ENCODE results near the gene SSX2B. TPM values are rescaled to one million over a fixed set of nuclear protein-coding genes. Genes with fewer than 3 reads are reported as not detected.
"Not testable (repeated sequence)": the region's sequence is repeated elsewhere in the genome, so short reads cannot be mapped to it uniquely, and the experiment has no call there.

The SSX2B gene
- not detected in 2 replicates for total RNA-seq

GRCh38 chrX:52750952-52751351 lies at the start of gene SSX2B:
Gene SSX2B (plus strand): TSS chrX:52751252. CDS start chrX:52752681, 1,429 bp downstream.
- intact Hi-C loops (cut with micrococcal nuclease): not testable (repeated sequence)

- intact Hi-C loops (cut with micrococcal nuclease): not testable (repeated sequence)
Observed at GRCh38 chrX:52707078-52707477, 44.0 kb upstream of the SSX2B start, which contains the start of gene SSX2. Gene SSX2 (minus strand): TSS chrX:52707178. CDS start chrX:52705749, 1,429 bp downstream.

- intact Hi-C loops (cut with micrococcal nuclease): not testable (repeated sequence)
Observed at GRCh38 chrX:52765983-52766382, 14.9 kb downstream of the SSX2B start.

GRCh38 chrX:52773504-52773903 lies 22.5 kb downstream of the SSX2B start:
- intact Hi-C loops (cut with micrococcal nuclease): not testable (repeated sequence)

- intact Hi-C loops (cut with micrococcal nuclease): not testable (repeated sequence)
Observed at GRCh38 chrX:52797327-52797726, 46.3 kb downstream of the SSX2B start, which contains the start of gene SPANXN5. Gene SPANXN5 (minus strand): TSS chrX:52797427. CDS start chrX:52797348, 79 bp downstream.

- intact Hi-C loops (cut with micrococcal nuclease): not testable (repeated sequence)
Observed at GRCh38 chrX:52804876-52805275, 53.8 kb downstream of the SSX2B start.

Other genes starting within 250 kb of the SSX2B start
- gene XAGE1B, start 234.2 kb upstream of the SSX2B start, total RNA-seq: not detected in 2 replicates
- not detected in 2 replicates for gene SSX7, start 96.4 kb upstream of the SSX2B start, total RNA-seq
- gene SSX2, start 44.1 kb upstream of the SSX2B start, total RNA-seq: not detected in 2 replicates
- gene SPANXN5, start 46.2 kb downstream of the SSX2B start, total RNA-seq: not detected in 2 replicates
- gene XAGE5, start 60.0 kb downstream of the SSX2B start, total RNA-seq: not detected in 2 replicates
- not detected in 2 replicates for gene XAGE3, start 116.8 kb downstream of the SSX2B start, total RNA-seq
- 11.6 and 11.7 TPM in 2 replicates for gene FAM156B, start 146.1 kb downstream of the SSX2B start, total RNA-seq
- 22.2 and 22.6 TPM in 2 replicates for gene FAM156A, start 207.3 kb downstream of the SSX2B start, total RNA-seq

Data from T-helper 1 cell treated with Interleukin-12 subunit alpha and Interleukin-12 subunit beta and Interleukin-4 antibody, amounts not matched to agents 30 ng/mL and 1 ng/mL, for 36 hours (primary cell).